T-helper 22 cell (primary cell): ENCODE results near the gene MTIF3.

ENCODE experiments used
- DNase-seq: peaks from one replicate; pipeline ENCODE4 v3.0.0-alpha.2; 2020; ENCODE audit warnings: low read depth

Gene MTIF3

DNA sequence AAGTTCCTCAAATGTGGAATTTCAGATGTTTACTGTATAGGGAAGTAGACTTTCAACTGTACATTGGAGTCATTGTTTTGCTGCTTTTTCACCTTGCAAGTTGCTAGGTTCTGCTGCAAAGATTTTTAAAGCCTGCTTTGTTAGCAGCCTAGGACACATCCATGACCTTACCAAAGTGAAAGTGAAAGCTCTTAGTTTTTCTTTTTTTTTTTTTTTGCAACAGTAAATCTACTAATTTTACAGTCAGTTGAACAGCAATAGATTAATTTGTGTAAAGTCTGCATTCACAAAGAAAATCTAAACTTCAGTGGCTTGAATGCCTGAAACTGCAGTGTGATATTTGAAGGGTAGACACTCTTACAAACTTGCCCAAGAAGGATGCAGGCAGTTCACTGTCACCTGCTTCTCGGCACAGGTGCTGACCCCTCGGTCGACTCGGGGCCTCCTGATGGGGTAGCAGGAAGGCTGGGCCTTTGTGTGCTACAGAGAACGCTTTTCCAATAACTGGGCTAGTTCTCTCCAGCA is 5.0 kb upstream of the MTIF3 start:
- no peak for DNase-seq

DNA sequence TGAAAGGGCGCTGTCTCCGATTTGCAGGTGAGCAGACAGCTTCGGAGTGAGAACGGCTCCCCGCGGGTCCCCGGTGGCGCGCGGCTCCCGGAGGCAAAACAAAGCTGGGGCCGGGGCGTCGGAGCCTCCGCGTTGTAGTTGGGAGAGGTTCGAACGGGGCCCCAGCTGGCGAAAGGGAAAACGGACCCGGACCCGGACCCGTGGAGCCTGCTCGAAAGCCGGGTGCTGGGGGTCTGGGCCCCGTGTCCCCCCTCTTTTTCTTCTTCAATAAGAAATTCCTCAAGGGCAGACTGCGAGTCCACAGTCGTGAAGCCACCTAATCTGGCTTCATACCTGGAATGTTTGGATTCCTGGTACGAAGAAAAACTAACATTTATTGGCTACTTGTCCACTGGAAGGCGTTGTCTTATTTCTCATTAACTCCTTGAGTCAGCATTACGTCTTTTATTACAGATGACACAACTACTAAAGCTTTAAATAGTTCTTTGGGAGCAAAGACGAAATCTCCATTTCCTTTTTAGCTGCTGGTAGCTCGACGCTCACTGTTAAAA is 632 bp upstream of the MTIF3 start:
- DNase-seq, result peak; percentile 18

DNA sequence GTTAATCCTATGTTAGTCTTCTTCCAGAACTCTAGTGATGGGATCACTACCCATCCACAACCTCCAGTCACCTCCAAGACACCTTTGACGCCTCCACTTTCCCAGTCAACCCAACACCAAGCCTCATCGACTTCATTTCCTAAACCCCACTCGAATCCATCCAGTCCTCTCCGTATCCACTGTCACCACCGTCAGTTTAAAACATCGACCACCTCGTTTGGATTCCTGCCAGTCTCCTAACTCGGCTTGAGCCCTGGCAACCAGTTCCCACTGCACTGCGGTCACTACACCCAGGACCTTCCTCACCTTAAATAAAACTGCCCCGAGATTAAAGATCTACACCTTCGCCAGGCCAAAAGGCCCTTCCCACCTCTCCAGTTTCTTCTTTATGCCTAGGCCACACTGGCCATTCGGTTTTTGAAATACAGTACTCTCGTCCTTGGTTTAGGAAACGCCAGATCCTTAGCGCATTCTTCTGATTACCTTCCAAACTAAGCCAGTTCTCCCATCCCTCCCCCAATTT is 1.2 kb downstream of the MTIF3 start:
- no peak for DNase-seq

GRCh38 chr13:27448308-27448707 is 2.1 kb downstream of the MTIF3 start:
- no peak for DNase-seq

GRCh38 chr13:27446986-27447583 is 3.3 kb downstream of the MTIF3 start:
- no peak for DNase-seq

- no peak for DNase-seq
Observed at GRCh38 chr13:27442797-27443196, 7.6 kb downstream of the MTIF3 start.

DNA sequence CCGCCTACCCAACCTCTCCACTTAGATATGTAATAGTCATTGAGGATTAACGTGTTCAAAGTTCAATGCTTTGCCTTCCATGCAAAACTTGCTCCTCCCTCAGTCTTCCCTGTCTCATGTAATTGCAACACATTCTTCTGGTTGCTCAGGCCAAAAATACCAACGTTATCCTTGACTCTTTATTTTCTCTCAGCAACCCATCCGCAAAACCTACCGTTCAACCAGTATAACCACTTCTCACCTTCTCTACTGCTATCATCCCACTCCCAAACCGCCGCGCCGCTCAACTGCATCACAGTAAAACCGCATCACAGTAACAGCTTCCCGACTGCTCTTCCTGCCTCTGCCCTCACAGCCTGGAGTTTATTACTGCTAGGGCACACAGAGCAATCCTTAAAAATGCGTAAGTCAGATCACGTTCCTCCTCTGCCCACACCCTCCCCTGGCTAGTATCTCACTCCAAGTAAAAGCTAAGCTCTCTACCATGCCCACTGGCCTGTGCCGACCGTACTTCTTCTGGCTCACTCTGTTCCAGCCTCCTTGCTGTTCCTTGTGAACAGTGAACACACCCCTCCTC is 8.2 kb downstream of the MTIF3 start:
- DNase-seq, result no peak

- no peak for DNase-seq
Observed at GRCh38 chr13:27440408-27440807, 10.0 kb downstream of the MTIF3 start.

GRCh38 chr13:27437126-27437525 is 13.2 kb downstream of the MTIF3 start:
- DNase-seq, result no peak

DNA sequence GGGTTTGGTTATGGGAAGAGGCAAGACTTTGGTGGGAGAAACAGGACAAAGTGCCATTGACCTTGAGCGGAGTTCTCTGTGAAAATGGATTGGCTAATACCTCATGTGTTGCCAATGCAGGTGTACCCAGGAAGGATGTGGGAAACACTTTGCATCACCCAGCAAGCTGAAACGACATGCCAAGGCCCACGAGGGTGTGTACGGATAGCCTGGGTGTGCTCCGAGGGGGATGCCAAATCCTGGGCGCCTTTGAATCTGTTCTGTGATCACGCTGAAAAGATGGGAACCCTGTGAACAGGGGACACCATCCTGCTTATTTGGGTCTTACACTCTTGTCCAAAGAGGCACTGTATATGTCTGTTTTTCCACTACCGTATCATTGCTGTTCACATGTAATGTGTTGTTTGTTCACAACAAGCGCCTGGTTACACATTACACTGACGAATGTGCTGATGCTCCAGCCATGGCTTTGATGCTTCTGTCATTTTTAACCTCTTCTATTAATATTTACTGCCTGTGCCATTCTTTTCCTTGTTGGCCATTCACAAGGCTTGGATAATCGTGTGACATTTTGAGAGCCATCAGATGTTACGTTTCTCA is 17.7 kb downstream of the MTIF3 start:
- peak; percentile 19 for DNase-seq

DNA sequence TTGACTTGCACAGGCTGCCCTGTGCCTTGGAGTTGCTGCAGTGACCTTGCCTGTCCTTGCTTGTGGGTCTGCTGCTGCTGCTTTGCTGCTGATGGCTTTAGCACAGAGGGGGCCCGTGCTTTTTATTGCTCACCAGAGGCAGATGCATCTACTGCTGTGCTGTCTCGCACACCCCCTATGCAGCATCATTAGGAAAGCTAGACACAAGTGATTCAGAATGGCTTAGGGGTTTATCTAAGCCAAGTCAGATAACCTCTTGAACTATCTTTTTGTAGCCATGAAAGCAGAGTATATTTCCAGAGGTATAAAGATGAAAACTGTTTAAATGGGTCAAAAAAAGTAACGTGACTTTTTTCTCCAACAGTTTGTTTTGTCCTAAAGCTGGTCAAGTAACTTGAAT is 18.2 kb downstream of the MTIF3 start:
- no peak for DNase-seq

DNA sequence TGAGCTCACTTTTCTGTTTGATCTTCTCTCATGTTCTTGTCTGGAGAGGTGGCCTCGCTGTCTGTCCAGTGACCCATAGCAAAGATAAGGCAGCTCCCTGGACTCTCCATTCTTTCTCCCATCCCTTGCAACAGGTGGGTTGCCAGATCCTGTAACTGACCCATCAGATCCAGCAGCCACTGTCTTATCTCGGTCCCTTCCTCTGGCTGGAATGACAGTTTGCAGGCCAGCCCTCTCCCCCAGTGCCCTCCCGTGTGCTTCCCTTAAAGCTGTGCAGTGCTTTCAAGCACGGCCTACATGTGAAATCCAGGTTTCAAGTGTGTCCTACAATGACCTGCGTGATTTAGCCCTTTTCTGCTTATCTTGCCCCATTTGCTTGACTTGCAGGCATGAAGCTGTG is 22.2 kb downstream of the MTIF3 start:
- DNase-seq, result no peak

DNA sequence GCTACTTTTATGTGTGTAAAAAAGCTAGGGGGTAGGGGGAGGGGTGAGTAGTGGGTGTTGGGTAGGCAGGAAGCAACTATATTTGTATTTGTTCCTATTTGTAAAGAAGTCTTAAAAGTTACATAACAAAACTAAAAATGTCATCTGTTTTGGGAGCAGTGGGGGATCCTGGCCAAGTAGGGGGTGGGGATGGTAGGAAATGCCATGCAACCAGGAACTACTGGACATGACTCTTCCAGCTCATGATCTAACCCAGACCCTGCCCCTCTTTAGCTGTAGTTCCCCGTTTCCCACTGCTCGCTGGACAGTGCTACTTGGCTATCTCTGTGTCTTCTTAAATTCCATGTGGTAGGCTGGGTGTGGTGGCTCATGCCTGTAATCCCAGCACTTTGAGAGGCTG is 22.7 kb downstream of the MTIF3 start:
- DNase-seq, result no peak

DNA sequence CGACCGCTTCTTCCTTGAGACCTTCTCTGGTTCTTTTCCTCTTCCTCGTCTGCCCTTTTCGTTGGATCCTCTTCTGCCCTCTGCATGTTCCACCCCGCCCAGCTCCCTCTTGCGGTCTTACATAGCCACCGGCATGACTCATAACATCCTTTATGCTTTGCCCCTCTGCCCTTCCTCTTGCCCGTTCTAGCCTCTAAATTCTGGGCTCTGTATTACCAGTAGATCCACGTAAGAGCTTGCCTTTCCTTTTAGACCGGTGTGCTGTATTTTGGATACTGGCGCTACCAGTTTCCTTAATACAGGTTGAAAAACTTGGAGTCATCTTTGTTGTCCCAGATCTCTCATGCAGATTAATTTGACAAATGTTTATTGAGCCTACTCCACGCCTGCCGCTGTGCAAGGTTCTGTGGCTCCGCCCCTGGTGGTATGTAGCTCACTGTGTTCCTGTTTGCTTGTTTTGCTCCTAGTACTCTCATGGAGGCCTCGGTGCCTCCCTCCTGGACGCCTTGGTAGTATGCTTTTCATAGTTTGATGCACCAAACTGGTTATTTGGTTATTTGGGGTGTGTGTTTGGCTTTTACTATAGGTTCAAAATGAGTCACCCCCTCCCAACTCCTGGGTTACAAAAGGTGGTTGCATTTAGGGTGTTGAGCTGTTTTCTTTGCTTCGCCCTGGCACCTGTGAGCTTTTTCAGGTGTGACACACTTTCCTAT is 24.3 kb downstream of the MTIF3 start:
- DNase-seq, result peak; percentile 75

DNA sequence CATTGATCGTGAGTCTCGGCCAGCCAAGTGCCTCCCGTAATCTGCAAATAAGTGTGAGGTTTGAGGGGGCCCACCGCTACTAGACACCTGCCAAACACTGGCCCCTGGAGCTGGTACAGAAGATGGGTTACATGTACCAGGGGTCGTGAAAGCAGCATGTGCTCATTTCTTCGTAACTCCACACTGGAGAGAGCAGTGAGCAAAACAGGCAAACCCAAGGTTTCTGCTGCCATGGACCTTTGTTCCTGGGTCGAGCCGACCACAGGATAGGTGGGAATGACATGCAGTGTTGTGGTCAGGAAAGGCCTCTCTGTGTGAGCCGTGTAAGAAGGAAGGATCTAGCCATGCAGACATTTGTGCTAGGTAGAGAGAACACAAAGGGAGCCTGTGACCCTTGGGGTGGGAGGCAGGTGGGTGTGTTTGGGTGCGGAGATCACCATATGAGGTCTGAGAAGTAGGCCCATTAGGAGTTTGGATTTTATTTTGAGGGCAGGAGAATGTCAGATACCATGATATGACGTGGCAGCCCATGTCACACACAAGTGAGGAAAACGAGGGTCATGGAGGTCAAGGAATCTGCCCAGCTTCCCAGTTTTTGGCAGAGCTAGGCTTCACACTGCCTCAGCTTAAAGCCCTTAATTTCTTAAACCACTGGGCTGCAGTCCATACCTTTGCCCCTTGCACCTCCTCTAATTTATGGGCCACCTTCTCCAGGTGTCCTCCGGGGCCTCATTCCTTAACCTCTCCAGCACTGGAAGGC is 25.0 kb downstream of the MTIF3 start:
- DNase-seq, result no peak

- DNase-seq, result peak; percentile 74
Observed at GRCh38 chr13:27424246-27425157, 25.9 kb downstream of the MTIF3 start, which contains the start of gene GTF3A. GTF3A (plus strand) TSS chr13:27424619.

- no peak for DNase-seq
Observed at GRCh38 chr13:27423333-27423732, 27.0 kb downstream of the MTIF3 start.

GRCh38 chr13:27421101-27421871 is 29.1 kb downstream of the MTIF3 start:
- no peak for DNase-seq

DNA sequence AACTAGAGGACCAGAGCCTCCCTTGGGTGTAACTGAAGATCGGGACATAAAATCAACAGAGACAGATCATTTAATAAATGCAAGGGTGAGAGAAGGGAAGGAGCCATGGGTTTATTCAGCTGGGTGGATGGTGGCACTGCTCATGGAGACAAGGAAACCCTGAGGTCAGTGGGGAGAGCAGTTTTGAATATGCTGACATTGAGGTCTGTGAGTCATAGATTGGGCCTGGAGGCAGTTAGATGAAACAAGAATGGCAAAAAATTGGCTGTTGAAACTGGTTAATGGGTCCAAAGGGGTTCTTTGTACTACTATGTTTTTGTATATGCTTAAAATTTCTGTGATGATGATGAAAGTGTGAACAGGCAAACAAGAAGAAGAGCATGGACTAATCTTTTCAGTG is 31.0 kb downstream of the MTIF3 start:
- DNase-seq, result no peak

DNA sequence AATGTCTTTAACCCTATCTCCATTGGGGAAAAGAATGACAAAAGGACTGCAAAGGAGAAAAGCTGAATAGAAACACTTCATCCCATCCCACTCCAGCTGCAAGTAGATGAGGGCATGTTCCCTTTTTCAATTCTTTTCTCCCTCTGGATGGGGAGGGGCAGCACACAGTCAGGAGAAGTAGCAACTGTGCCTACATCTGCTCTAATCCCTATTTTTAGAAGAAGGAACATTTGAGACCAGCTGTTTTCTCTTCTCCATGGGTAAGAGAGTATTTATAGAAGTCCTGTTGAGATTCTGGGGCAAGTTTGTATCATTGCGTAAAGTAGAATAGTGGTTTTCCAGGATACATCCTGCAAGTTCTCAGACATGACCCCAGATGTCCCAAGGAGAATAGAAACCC is 35.2 kb downstream of the MTIF3 start:
- DNase-seq, result no peak
